Measurements from ENCODE around the gene MRPS6.

The MRPS6 gene

GRCh38 chr21:34133392-34133791, 60.0 kb downstream of the MRPS6 start:
- DNase-seq (ENCODE audit: insufficient read length, low spot score) (no peak), FAIRE-seq (peak; percentile 9)
- TF ChIP-seq POU2F2 (IDR thresholded peaks at IDR 0.05; ENCODE audit: low read depth, low read length) (no peak), TAF1 (IDR thresholded peaks at IDR 0.05; ENCODE audit: low read depth, low read length) (no peak), PAX5 (IDR thresholded peaks at IDR 0.05; ENCODE audit: insufficient read depth, low read length, severe bottlenecking) (no peak), POLR2AphosphoS5 (IDR thresholded peaks at IDR 0.05; ENCODE audit: low read depth, low read length) (no peak), SPI1 (IDR thresholded peaks at IDR 0.05; ENCODE audit: low read depth, low read length) (no peak), POLR2A (IDR thresholded peaks at IDR 0.05; ENCODE audit: low read depth, low read length) (no peak)

DNA sequence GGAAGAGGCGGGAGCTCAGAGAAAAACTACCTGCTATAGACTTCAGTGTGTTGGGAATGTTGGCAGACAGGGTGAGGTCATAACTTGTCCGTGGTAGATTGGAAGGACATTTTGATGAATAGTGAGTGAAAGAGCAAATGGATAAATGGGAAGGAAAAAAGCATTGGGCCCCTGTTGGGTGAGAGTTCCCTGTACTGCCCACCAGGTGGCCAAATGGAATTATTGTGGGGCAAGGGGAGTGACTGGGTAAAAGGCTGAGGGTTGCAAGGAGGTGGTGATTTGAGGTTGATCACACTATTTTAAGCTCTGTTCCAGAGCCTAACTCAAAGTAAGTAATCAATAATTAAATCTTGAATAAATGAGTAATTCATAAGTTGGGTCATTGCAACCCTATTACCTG, 60.4 kb downstream of the MRPS6 start:
- TF ChIP-seq POLR2A (IDR thresholded peaks at IDR 0.05; ENCODE audit: low read depth, low read length) (no peak), TAF1 (IDR thresholded peaks at IDR 0.05; ENCODE audit: low read depth, low read length) (no peak), POU2F2 (IDR thresholded peaks at IDR 0.05; ENCODE audit: low read depth, low read length) (no peak), POLR2AphosphoS5 (IDR thresholded peaks at IDR 0.05; ENCODE audit: low read depth, low read length) (no peak), SPI1 (IDR thresholded peaks at IDR 0.05; ENCODE audit: low read depth, low read length) (no peak), PAX5 (IDR thresholded peaks at IDR 0.05; ENCODE audit: insufficient read depth, low read length, severe bottlenecking) (no peak)
- FAIRE-seq, result no peak
- DNase-seq (ENCODE audit: insufficient read length, low spot score), result no peak

GRCh38 chr21:34135330-34135729, 62.0 kb downstream of the MRPS6 start:
- no peak for FAIRE-seq
- DNase-seq (ENCODE audit: insufficient read length, low spot score), result no peak
- TF ChIP-seq POU2F2 (IDR thresholded peaks at IDR 0.05; ENCODE audit: low read depth, low read length), result no peak
- no peak for TF ChIP-seq PAX5 (IDR thresholded peaks at IDR 0.05; ENCODE audit: insufficient read depth, low read length, severe bottlenecking)

DNA sequence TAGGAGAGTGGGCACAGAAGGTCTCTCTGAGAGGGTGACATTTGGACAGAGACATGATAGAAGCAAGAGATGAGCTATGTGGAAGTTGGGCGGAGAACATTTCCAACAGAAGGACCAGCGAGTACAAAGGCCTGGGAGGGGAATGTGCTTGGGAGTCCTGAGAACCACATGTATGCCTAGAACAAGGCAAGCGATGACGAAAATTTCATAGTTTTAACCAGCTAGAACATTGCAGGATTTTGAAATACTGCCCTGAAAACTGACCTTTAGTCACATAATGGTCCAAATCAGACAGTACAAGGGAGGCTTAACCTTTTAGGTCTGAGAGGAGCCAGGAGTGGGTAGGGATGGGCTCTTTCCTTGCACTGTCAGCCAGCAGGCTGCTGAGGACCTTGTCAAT, 68.0 kb downstream of the MRPS6 start:
- TF ChIP-seq SPI1 (IDR thresholded peaks at IDR 0.05; ENCODE audit: low read depth, low read length) (no peak), TAF1 (IDR thresholded peaks at IDR 0.05; ENCODE audit: low read depth, low read length) (no peak), POLR2A (IDR thresholded peaks at IDR 0.05; ENCODE audit: low read depth, low read length) (no peak)
- DNase-seq (ENCODE audit: insufficient read length, low spot score) (no peak), FAIRE-seq (no peak)

DNA sequence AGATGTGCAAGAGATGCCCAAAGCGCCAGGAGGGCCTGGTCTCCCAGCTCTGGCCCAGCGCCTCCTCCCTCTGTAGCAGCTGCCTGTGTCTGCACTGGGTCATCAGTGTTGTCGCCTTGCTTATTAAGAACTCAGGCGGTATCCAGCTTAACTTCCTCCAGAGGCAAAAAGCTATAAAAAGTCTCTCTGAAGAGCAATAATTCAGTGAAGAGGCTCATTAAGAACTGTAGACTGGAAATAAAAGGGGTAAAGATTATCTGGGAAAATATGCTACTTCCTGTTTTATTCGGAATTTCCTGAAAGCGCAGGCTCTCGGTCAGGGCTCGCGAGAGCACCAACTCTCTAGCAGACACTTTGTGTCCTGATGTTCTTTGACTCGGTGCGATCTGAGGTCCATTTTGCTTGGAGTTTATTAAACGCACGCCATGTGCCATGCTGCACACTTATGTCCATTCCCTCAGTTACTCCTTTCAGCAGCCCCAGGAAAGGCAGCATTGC, 70.4 kb downstream of the MRPS6 start:
- TF ChIP-seq PAX5 (IDR thresholded peaks at IDR 0.05; ENCODE audit: insufficient read depth, low read length, severe bottlenecking) (no peak), SPI1 (IDR thresholded peaks at IDR 0.05; ENCODE audit: low read depth, low read length) (no peak), POLR2AphosphoS5 (IDR thresholded peaks at IDR 0.05; ENCODE audit: low read depth, low read length) (no peak), POU2F2 (IDR thresholded peaks at IDR 0.05; ENCODE audit: low read depth, low read length) (no peak), POLR2A (IDR thresholded peaks at IDR 0.05; ENCODE audit: low read depth, low read length) (no peak)
- DNase-seq (ENCODE audit: insufficient read length, low spot score), result no peak
- no peak for FAIRE-seq

- TF ChIP-seq POU2F2 (IDR thresholded peaks at IDR 0.05; ENCODE audit: low read depth, low read length) (no peak), TAF1 (IDR thresholded peaks at IDR 0.05; ENCODE audit: low read depth, low read length) (no peak), PAX5 (IDR thresholded peaks at IDR 0.05; ENCODE audit: insufficient read depth, low read length, severe bottlenecking) (no peak), POLR2AphosphoS5 (IDR thresholded peaks at IDR 0.05; ENCODE audit: low read depth, low read length) (no peak), SPI1 (IDR thresholded peaks at IDR 0.05; ENCODE audit: low read depth, low read length) (no peak), POLR2A (IDR thresholded peaks at IDR 0.05; ENCODE audit: low read depth, low read length) (no peak)
- DNase-seq (ENCODE audit: insufficient read length, low spot score), result no peak
- no peak for FAIRE-seq
Observed at GRCh38 chr21:34144224-34144623, 70.8 kb downstream of the MRPS6 start.

- DNase-seq (ENCODE audit: insufficient read length, low spot score) (no peak), FAIRE-seq (no peak)
Observed at GRCh38 chr21:34147792-34148418, 74.5 kb downstream of the MRPS6 start.

GRCh38 chr21:34148419-34148804, 75.0 kb downstream of the MRPS6 start:
- DNase-seq (ENCODE audit: insufficient read length, low spot score), result no peak
- TF ChIP-seq TAF1 (IDR thresholded peaks at IDR 0.05; ENCODE audit: low read depth, low read length) (no peak), POU2F2 (IDR thresholded peaks at IDR 0.05; ENCODE audit: low read depth, low read length) (no peak), PAX5 (IDR thresholded peaks at IDR 0.05; ENCODE audit: insufficient read depth, low read length, severe bottlenecking) (no peak), POLR2A (IDR thresholded peaks at IDR 0.05; ENCODE audit: low read depth, low read length) (no peak), POLR2AphosphoS5 (IDR thresholded peaks at IDR 0.05; ENCODE audit: low read depth, low read length) (no peak), SPI1 (IDR thresholded peaks at IDR 0.05; ENCODE audit: low read depth, low read length) (no peak)
- FAIRE-seq, result no peak

More at GRCh38 chr21:34147792-34148418, 74.5 kb downstream of the MRPS6 start:
- TF ChIP-seq POLR2AphosphoS5 (IDR thresholded peaks at IDR 0.05; ENCODE audit: low read depth, low read length) (no peak), PAX5 (IDR thresholded peaks at IDR 0.05; ENCODE audit: insufficient read depth, low read length, severe bottlenecking) (no peak), TAF1 (IDR thresholded peaks at IDR 0.05; ENCODE audit: low read depth, low read length) (no peak), SPI1 (IDR thresholded peaks at IDR 0.05; ENCODE audit: low read depth, low read length) (no peak), POLR2A (IDR thresholded peaks at IDR 0.05; ENCODE audit: low read depth, low read length) (no peak), POU2F2 (IDR thresholded peaks at IDR 0.05; ENCODE audit: low read depth, low read length) (no peak)

GRCh38 chr21:34148826-34149558, 75.6 kb downstream of the MRPS6 start:
- no peak for TF ChIP-seq POU2F2 (IDR thresholded peaks at IDR 0.05; ENCODE audit: low read depth, low read length)
- no peak for TF ChIP-seq POLR2A (IDR thresholded peaks at IDR 0.05; ENCODE audit: low read depth, low read length)
- FAIRE-seq, result no peak
- no peak for DNase-seq (ENCODE audit: insufficient read length, low spot score)

GRCh38 chr21:34152500-34152899, 79.1 kb downstream of the MRPS6 start:
- TF ChIP-seq SPI1 (IDR thresholded peaks at IDR 0.05; ENCODE audit: low read depth, low read length) (no peak), POLR2A (IDR thresholded peaks at IDR 0.05; ENCODE audit: low read depth, low read length) (no peak), POU2F2 (IDR thresholded peaks at IDR 0.05; ENCODE audit: low read depth, low read length) (no peak), PAX5 (IDR thresholded peaks at IDR 0.05; ENCODE audit: insufficient read depth, low read length, severe bottlenecking) (no peak), TAF1 (IDR thresholded peaks at IDR 0.05; ENCODE audit: low read depth, low read length) (no peak), POLR2AphosphoS5 (IDR thresholded peaks at IDR 0.05; ENCODE audit: low read depth, low read length) (no peak)
- DNase-seq (ENCODE audit: insufficient read length, low spot score), result no peak
- FAIRE-seq, result no peak
